ENCODE data around the gene HSPA2. TPM values are rescaled to one million over a fixed set of nuclear protein-coding genes. Genes with fewer than 3 reads are reported as not detected.
A peak's percentile ranks its signal among the peaks of the same experiment; 100 is the strongest.
"Not testable (repeated sequence)": the region's sequence is repeated elsewhere in the genome, so short reads cannot be mapped to it uniquely, and the experiment has no call there.

The HSPA2 gene
- total RNA-seq, 1 donor from 2014 or later, result 23.9 TPM

- no peak for TF ChIP-seq CTCF (conservative IDR thresholded peaks at IDR 0.05; ENCODE audit: low read depth, low read length)
- no peak for DNase-seq (ENCODE audit: low read depth)
These were observed 21.1 kb downstream of the HSPA2 start for GRCh38 chr14:64561631-64562030.

DNA sequence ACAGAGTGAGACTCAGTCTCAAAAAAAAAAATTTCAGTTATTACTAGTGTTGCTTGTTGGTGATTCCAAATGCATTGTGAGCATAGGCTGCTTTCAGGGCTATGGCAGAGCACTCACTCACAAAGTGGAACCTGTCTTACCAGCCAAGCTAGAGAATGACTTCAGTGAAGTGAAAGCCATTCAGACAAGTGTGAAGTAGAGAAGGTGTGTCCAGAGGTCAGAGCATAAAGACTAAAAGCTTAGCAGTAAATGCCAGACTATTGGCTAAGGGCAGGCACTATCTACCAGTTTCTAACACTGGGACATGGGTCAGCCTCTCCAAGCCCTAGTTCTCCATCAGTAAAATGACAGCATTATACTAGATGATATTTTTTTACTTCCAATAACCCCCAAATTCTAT is 21.9 kb downstream of the HSPA2 start:
- no peak for TF ChIP-seq CTCF (conservative IDR thresholded peaks at IDR 0.05; ENCODE audit: low read depth, low read length)
- DNase-seq (ENCODE audit: low read depth), result no peak
- H3K4me3 ChIP-seq (ENCODE audit: low read depth, low read length), result no peak overlapping the region

More at GRCh38 chr14:64561631-64562030, 21.1 kb downstream of the HSPA2 start:
- no peak overlapping the region for H3K4me3 ChIP-seq (ENCODE audit: low read depth, low read length)

DNA sequence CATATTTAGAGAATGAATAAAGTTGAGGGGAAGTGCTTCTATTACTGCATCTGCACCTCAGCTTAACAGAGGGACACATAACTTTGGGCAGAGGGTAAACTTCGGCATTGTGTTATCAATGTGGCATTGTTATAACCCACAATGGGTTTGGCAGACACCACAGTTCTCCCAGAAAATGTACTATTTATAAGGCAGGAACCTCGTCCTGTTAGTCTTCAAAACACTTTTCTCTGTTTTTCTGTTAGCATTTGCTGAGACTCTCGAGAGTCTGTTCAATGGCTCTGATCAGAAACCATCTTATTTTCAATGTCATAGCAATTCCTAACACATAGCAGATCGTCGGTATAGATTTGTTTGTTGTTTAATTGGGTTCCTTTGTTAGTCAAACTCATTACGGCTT is 23.2 kb downstream of the HSPA2 start:
- no peak for TF ChIP-seq CTCF (conservative IDR thresholded peaks at IDR 0.05; ENCODE audit: low read depth, low read length)
- H3K4me3 ChIP-seq (ENCODE audit: low read depth, low read length), result no peak overlapping the region
- no peak for DNase-seq (ENCODE audit: low read depth)

DNA sequence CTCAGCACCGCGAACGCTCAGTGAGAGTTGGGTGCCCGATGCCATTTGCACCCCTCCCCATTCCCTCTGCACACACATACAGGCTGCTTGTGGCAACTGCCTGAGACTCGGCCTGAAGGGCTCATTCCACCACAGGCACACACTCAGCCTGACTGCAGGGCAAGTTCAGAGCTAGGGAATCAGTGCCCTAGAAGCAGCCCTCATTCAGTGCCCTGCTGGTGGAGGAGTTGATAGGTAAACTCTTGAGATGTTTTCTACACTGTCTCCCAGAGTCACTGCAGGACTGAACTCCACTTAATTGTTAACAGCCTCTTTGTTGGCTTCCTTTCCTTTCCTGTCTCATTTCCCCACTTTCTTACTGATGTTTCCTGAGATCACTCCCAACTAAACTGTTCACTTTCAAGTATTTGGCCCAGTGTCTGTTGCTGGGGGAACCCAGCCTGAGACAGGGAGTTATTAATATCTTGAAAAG is 26.1 kb downstream of the HSPA2 start:
- no peak overlapping the region for H3K4me3 ChIP-seq (ENCODE audit: low read depth, low read length)
- no peak for TF ChIP-seq CTCF (conservative IDR thresholded peaks at IDR 0.05; ENCODE audit: low read depth, low read length)
- DNase-seq (ENCODE audit: low read depth), result no peak

DNA sequence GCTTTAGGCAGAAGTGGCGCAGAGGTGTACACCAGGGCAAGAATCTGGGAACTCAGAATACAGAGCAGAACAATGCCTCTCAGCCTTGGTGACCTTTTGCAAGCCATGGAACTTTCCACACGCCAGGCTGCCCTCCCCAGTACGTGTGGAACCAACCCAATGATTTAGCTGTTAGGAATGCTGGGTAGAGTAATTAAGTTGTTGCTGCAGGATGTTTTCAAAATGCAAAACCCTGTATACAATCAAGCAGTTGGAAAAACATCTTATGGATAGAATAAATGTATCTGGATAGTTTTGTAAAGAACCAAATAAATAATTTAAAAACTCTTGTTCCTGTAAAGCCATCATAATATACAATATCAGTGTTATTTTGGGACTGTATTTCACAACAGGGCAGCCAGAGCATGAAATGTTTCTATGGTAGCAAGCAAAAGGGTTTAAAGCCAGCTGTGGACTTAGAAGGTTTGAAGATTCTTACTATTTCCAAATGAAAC is 28.6 kb downstream of the HSPA2 start:
- H3K4me3 ChIP-seq (ENCODE audit: low read depth, low read length), result no peak overlapping the region
- no peak for TF ChIP-seq CTCF (conservative IDR thresholded peaks at IDR 0.05; ENCODE audit: low read depth, low read length)
- DNase-seq (ENCODE audit: low read depth), result peak; percentile 76

- not testable (repeated sequence) for DNase-seq (ENCODE audit: low read depth); H3K4me3 ChIP-seq (ENCODE audit: low read depth, low read length)
These were observed 29.1 kb downstream of the HSPA2 start for GRCh38 chr14:64569646-64570045.

- no peak overlapping the region for H3K4me3 ChIP-seq (ENCODE audit: low read depth, low read length)
- TF ChIP-seq CTCF (conservative IDR thresholded peaks at IDR 0.05; ENCODE audit: low read depth, low read length), result no peak
- no peak for DNase-seq (ENCODE audit: low read depth)
These were observed 32.0 kb downstream of the HSPA2 start for GRCh38 chr14:64572386-64573104.

All from epithelial cell of proximal tubule (primary cell).